ENCODE results near the gene VPS13D. TPM values are rescaled to one million over a fixed set of nuclear protein-coding genes. Genes with fewer than 3 reads are reported as not detected.

The VPS13D gene
- total RNA-seq, 2 donors from 2014 or later: 70.1 to 129 TPM

DNA sequence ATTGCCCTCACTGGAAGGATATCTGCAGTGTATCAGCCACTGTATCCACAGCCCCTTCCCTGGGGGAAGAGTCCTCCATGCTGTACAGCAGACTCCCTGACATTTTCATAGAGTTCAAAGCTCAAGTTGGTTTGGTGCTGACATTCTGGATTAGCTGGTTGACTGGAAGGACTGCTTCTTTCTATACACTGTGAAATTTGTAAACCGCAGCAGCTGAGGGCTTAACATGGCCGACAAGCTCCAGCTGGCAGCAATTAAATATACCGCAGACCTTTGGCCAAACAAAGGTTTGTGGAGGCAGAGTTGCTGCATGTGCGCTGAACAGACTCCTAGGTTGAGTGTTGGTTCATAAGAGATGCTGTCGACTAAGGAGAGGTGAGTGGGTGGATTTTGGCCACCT lies 261.8 kb downstream of the VPS13D start:
- TF ChIP-seq, protein P1, sequence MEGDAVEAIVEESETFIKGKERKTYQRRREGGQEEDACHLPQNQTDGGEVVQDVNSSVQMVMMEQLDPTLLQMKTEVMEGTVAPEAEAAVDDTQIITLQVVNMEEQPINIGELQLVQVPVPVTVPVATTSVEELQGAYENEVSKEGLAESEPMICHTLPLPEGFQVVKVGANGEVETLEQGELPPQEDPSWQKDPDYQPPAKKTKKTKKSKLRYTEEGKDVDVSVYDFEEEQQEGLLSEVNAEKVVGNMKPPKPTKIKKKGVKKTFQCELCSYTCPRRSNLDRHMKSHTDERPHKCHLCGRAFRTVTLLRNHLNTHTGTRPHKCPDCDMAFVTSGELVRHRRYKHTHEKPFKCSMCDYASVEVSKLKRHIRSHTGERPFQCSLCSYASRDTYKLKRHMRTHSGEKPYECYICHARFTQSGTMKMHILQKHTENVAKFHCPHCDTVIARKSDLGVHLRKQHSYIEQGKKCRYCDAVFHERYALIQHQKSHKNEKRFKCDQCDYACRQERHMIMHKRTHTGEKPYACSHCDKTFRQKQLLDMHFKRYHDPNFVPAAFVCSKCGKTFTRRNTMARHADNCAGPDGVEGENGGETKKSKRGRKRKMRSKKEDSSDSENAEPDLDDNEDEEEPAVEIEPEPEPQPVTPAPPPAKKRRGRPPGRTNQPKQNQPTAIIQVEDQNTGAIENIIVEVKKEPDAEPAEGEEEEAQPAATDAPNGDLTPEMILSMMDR (IDR thresholded peaks at IDR 0.05): no peak
- Histone ChIP-seq H3K4me1 (ENCODE audit: control insufficient read depth in 1 of 2, low read depth in 2 of 2) (peaks cover 14 to 26% of the 10 kb centered on the region in 2 donors), H3K27ac (no peak overlapping the region), H3K9me3 (no peaks in the 10 kb centered on the region), H3K4me3 (no peak overlapping the region), H3K27me3 (replicated peaks; ENCODE audit: insufficient read depth) (no peaks in the 10 kb centered on the region), H3K36me3 (no peaks in the 10 kb centered on the region)
- DNase-seq (ENCODE audit: low spot score) (no peak), ATAC-seq (ENCODE audit: insufficient number of reproducible peaks, low FRiP score, low read depth) (no peak)

DNA sequence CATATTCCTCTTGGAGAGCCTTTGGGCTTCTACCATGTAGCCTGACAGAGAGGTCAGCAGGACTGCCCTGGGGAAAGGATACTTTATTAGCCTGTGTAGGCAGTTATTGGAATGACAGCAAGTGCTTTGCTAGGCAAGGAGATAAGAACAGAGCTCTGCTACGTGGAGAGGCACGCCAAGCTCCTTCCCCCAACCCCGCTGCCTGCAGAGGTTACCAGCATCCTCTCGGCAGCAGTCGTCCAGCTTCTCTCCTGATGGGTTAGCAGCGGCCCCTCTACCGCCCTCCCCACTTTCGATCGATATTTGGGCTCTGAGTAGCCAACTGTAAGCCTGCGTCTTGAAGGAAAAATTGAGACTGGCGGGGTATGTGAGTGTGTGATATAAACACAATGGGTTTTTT lies 265.9 kb downstream of the VPS13D start:
- Histone ChIP-seq H3K4me3 (no peak overlapping the region), H3K36me3 (no peaks in the 10 kb centered on the region), H3K4me1 (ENCODE audit: control insufficient read depth in 1 of 2, low read depth in 2 of 2) (peaks cover 25 to 59% of the 10 kb centered on the region in 2 donors), H3K9me3 (no peaks in the 10 kb centered on the region), H3K27ac (peak overlapping the region; percentile 64 to 85), H3K27me3 (replicated peaks; ENCODE audit: insufficient read depth) (no peaks in the 10 kb centered on the region)
- TF ChIP-seq, protein P1 (IDR thresholded peaks at IDR 0.05): no peak
- DNase-seq (ENCODE audit: low spot score) (no peak), ATAC-seq (ENCODE audit: insufficient number of reproducible peaks, low FRiP score, low read depth) (no peak)

DNA sequence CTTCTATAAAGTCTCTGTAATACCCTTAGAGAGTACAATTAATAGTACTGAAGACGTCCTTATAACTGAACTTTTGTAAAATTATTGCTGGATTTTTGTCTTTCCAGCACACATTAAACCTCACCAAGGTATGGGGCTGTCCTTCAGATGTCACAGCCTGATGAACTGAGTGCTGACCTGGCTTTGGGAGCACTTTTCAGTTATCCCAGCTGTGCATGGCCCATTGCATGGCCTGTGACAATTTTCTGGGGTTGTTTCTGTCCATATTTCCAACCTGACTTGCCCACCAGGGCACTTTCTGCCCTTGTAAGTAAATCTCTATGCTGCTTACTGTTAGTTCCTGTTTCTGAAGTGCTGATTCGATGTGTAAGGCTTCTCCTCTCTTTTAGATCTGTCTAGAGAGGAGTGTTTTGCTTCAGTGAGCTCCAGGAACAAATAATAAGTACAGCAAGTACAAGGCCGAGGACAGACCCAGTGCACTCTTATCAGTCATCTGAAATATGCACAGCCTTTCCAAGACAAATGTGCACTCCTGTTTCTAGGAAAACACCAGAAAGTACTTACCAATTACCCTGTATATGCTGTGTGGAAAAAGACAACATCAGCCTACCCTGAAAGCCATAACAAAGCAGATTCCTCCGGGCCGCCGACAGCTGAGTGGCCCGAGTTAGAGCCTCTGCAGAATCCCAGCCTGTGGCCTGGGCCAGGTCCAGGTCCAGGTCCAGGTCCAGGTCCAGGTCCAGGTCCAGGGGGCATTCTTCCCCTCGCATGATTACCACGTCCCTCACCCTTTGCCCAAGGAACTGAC lies 266.5 kb downstream of the VPS13D start:
- H3K27me3 ChIP-seq (replicated peaks; ENCODE audit: insufficient read depth): no peaks in the 10 kb centered on the region
- H3K36me3 ChIP-seq: no peaks in the 10 kb centered on the region
- TF ChIP-seq, protein P1 (IDR thresholded peaks at IDR 0.05): no peak
- H3K9me3 ChIP-seq: no peaks in the 10 kb centered on the region
- DNase-seq (ENCODE audit: low spot score): no peak
- peak overlapping the region; percentile 64 to 90 for H3K27ac ChIP-seq
- peaks cover 25 to 59% of the 10 kb centered on the region in 2 donors for H3K4me1 ChIP-seq (ENCODE audit: control insufficient read depth in 1 of 2, low read depth in 2 of 2)
- H3K4me3 ChIP-seq: no peak overlapping the region
- peak; percentile 68 for ATAC-seq (ENCODE audit: insufficient number of reproducible peaks, low FRiP score, low read depth)

DNA sequence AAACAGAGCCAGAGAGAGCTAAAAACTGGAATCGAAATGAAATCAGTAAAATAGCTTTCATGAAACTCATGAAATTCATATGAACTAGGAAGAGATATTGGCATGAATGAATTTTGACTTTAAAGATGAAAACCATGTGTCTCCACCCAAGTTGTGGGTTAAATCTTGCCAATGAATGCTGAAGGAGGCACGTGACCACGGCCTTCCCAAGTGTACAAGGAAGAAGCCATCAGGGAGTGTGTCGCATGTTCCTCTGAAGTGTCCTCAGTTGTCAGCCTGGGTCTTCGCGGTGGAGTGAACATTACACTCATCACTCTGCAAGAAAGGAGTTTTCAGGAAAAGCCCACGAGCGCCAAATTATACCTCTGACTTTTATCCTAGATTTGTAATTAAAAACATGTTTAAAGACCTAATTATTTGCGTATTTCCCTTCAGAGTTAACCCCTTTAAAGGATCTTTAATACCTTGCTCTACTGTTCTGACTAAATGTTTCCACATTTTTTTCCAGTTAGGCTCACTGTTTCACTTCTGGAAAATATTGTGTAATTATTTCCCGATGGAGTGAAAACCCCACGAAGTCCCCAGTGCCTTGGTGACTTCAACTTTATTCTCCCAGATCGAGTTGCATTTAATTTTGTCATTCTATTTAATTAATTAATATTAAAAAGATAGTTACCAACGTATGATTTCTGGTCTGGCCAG lies 269.9 kb downstream of the VPS13D start:
- no peaks in the 10 kb centered on the region for H3K36me3 ChIP-seq
- H3K27ac ChIP-seq: no peak overlapping the region
- H3K4me3 ChIP-seq: no peak overlapping the region
- H3K9me3 ChIP-seq: no peaks in the 10 kb centered on the region
- no peaks in the 10 kb centered on the region for H3K27me3 ChIP-seq (replicated peaks; ENCODE audit: insufficient read depth)
- ATAC-seq (ENCODE audit: insufficient number of reproducible peaks, low FRiP score, low read depth) (no peak), DNase-seq (ENCODE audit: low spot score) (no peak)
- peaks cover 29 to 72% of the 10 kb centered on the region in 2 donors for H3K4me1 ChIP-seq (ENCODE audit: control insufficient read depth in 1 of 2, low read depth in 2 of 2)
- TF ChIP-seq, protein P1 (IDR thresholded peaks at IDR 0.05): no peak

DNA sequence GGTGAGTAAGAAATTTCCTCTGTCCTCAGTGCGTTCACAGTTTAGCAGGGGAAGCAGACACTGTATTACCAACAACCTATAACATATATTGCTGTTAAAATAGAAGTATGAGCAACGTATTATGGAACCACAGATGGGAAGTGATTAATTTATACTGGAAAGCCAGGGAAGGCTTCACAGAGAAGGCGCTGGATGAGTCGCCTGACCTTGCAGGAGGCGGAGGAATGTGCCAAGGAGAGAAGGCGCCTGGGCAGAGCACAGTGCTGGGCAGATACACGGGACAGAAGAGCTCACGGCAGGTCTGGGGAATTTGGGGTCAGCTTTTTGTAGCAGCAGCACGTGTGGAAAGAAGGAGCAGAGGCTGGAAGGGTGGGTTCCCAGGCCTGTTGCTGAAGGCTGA lies 271.8 kb downstream of the VPS13D start:
- Histone ChIP-seq H3K27ac (no peak overlapping the region), H3K9me3 (no peaks in the 10 kb centered on the region), H3K4me3 (no peak overlapping the region), H3K27me3 (replicated peaks; ENCODE audit: insufficient read depth) (no peaks in the 10 kb centered on the region), H3K36me3 (peaks cover 2% of the 10 kb centered on the region), H3K4me1 (ENCODE audit: control insufficient read depth in 1 of 2, low read depth in 2 of 2) (peaks cover 15 to 61% of the 10 kb centered on the region in 2 donors)
- ATAC-seq (ENCODE audit: insufficient number of reproducible peaks, low FRiP score, low read depth) (no peak), DNase-seq (ENCODE audit: low spot score) (no peak)
- TF ChIP-seq, protein P1 (IDR thresholded peaks at IDR 0.05): no peak

Measured in thoracic aorta (tissue), 2 donors.